CD4-positive, alpha-beta T cell (primary cell): ENCODE data around the gene LRP8. TPM values are rescaled to one million over a fixed set of nuclear protein-coding genes. Genes with fewer than 3 reads are reported as not detected.

Experiments
- ATAC-seq: fragments of 200-7000 bp; cut with Tn5 transposase; one replicate; pipeline ENCODE4 v1.10.0; 2022; ENCODE audit warnings: mild to moderate bottlenecking; ENCODE audit not compliant: poor library complexity
- CTCF ChIA-PET: fragments of 350-600 bp; sonication (Branson Sonifier 250); formaldehyde crosslinking; loops from one replicate; lab custom pipeline; 2021; ENCODE audit warnings: antibody characterized with exemption, inconsistent platforms; lab: Charles Lee
- POLR2A ChIA-PET: fragments of 350-600 bp; sonication (Branson Sonifier 250); formaldehyde crosslinking; loops from one replicate; lab custom pipeline; 2021; ENCODE audit warnings: antibody characterized with exemption, inconsistent platforms; lab: Charles Lee
- DNase-seq, 14 experiments: peaks; one replicate each; pipeline ENCODE4 v3.0.0-alpha.2; 2013 to 2020; ENCODE audit warnings: mixed read lengths in 2 of 14
- H3K27ac ChIP-seq, 2 donors: one replicate each; pipeline versions ENCODE4 v1.5.1 to v1.7.0; 2013; ENCODE audit warnings: low read length in 2 of 2, low read depth in 1 of 2, mild to moderate bottlenecking in 1 of 2
- H3K27me3 ChIP-seq, 2 experiments: 1 replicate in 1 of 2; 2 replicates in 1 of 2; pipeline versions ENCODE4 v1.6.1 to v1.7.0; 2013; ENCODE audit warnings: low read length in 2 of 2, control low read depth in 1 of 2, mild to moderate bottlenecking in 1 of 2, moderate library complexity in 1 of 2; ENCODE audit not compliant: insufficient read depth in 2 of 2, control insufficient read depth in 1 of 2
- H3K36me3 ChIP-seq: one replicate; pipeline ENCODE4 v1.6.1; 2013; ENCODE audit warnings: low read length, control low read depth; ENCODE audit not compliant: insufficient read depth
- H3K4me1 ChIP-seq: one replicate; pipeline ENCODE4 v1.6.1; 2013; ENCODE audit warnings: low read length, control low read depth; ENCODE audit not compliant: insufficient read depth
- H3K4me3 ChIP-seq: one replicate; pipeline ENCODE4 v1.5.1; 2013; ENCODE audit warnings: mild to moderate bottlenecking, low read length, moderate library complexity
- H3K9me3 ChIP-seq, 2 experiments: 1 replicate in 1 of 2; 2 replicates in 1 of 2; pipeline versions ENCODE4 v1.6.1 to v1.7.0; 2013; ENCODE audit warnings: low read length in 2 of 2, mild to moderate bottlenecking in 2 of 2, control low read depth in 1 of 2, moderate library complexity in 1 of 2; ENCODE audit not compliant: control insufficient read depth in 1 of 2, insufficient read depth in 1 of 2
- H3K27ac Mint-ChIP-seq: one replicate; pipeline ENCODE4 v1.8.0; 2020; ENCODE audit warnings: mixed read lengths
- H3K27me3 Mint-ChIP-seq: one replicate; pipeline ENCODE4 v1.8.0; 2021; ENCODE audit warnings: mixed read lengths
- H3K36me3 Mint-ChIP-seq: one replicate; pipeline ENCODE4 v1.8.0; 2021; ENCODE audit warnings: low read depth, mixed read lengths
- H3K4me1 Mint-ChIP-seq: one replicate; pipeline ENCODE4 v1.8.0; 2021; ENCODE audit warnings: low read depth, mixed read lengths
- H3K4me3 Mint-ChIP-seq: one replicate; pipeline ENCODE4 v1.8.0; 2020; ENCODE audit warnings: mild to moderate bottlenecking, mixed read lengths
- H3K9me3 Mint-ChIP-seq: one replicate; pipeline ENCODE4 v1.8.0; 2020; ENCODE audit warnings: mixed read lengths
- CTCF ChIP-seq: fragments of 200-600 bp; IDR thresholded peaks from one replicate; pipeline ENCODE4 v1.8.0; 2022; ENCODE audit warnings: antibody characterized with exemption, mild to moderate bottlenecking
- intact Hi-C, 2 experiments: fragments of 100-400 bp; cut with DNase I in 1 of 2; cut with micrococcal nuclease in 1 of 2; formaldehyde crosslinking; loops; one replicate each; pipeline versions ENCODE4 v1.15.1 to v1.9.0; 2023 to 2025; cut with DNase I, micrococcal nuclease
- total RNA-seq, 174 experiments: library from RNA in 2 of 174; stranded (reverse) in 2 of 174; gene quantifications; one replicate each; pipeline ENCODE4 v1.2.3 and lab custom pipeline; 2021 to 2026

LRP8 gene
- total RNA-seq, 2 experiments from 2014 or later: 8.1 to 11.5 TPM

GRCh38 chr1:53244141-53244540, 83.7 kb downstream of the LRP8 start:
- no peaks in the 10 kb centered on the region for H3K27me3 Mint-ChIP-seq
- no peak for TF ChIP-seq CTCF
- no peak overlapping the region for H3K27ac Mint-ChIP-seq
- H3K9me3 Mint-ChIP-seq: no peaks in the 10 kb centered on the region
- no peak overlapping the region for H3K4me3 Mint-ChIP-seq
- Histone ChIP-seq H3K4me1 (peaks cover under 1% of the 10 kb centered on the region), H3K27ac (no peak overlapping the region), H3K27me3 (no peaks in the 10 kb centered on the region), H3K36me3 (no peaks in the 10 kb centered on the region), H3K9me3 (no peaks in the 10 kb centered on the region), H3K4me3 (no peak overlapping the region)
- POLR2A ChIA-PET: no interaction called here
- ATAC-seq (no peak), DNase-seq (no peak)
- intact Hi-C loops: loop anchor here in 1 of 2 experiments (5.0 kb wide), 1 partner anchor 593 kb away; the partner anchor contains the start of gene NDC1
- peaks cover under 1% of the 10 kb centered on the region for H3K36me3 Mint-ChIP-seq
- CTCF ChIA-PET: no interaction called here
- H3K4me1 Mint-ChIP-seq: peaks cover 1% of the 10 kb centered on the region

GRCh38 chr1:53242381-53242780, 85.5 kb downstream of the LRP8 start:
- ATAC-seq (no peak), DNase-seq (no peak)
- ChIA-PET CTCF (no interaction called here), POLR2A (no interaction called here)
- Histone ChIP-seq H3K27me3 (no peaks in the 10 kb centered on the region), H3K4me3 (no peak overlapping the region), H3K4me1 (peaks cover 14% of the 10 kb centered on the region), H3K36me3 (no peaks in the 10 kb centered on the region), H3K9me3 (no peaks in the 10 kb centered on the region), H3K27ac (no peak overlapping the region)
- Mint-ChIP-seq H3K4me1 (peaks cover 19% of the 10 kb centered on the region), H3K27me3 (no peaks in the 10 kb centered on the region), H3K27ac (no peak overlapping the region), H3K36me3 (peaks cover 16% of the 10 kb centered on the region), H3K9me3 (no peaks in the 10 kb centered on the region), H3K4me3 (no peak overlapping the region)
- TF ChIP-seq CTCF: no peak
- intact Hi-C loops: loop anchor here in 1 of 2 experiments (5.0 kb wide), 1 partner anchor 595 kb away; the partner anchor contains the start of gene NDC1

- no peaks in the 10 kb centered on the region for H3K9me3 ChIP-seq
- no peaks in the 10 kb centered on the region for H3K36me3 ChIP-seq
- ChIA-PET POLR2A (no interaction called here), CTCF (no interaction called here)
- H3K36me3 Mint-ChIP-seq: peaks cover 16% of the 10 kb centered on the region
- intact Hi-C loops: loop anchor here in 1 of 2 experiments (5.0 kb wide), 1 partner anchor 595 kb away; the partner anchor contains the start of gene NDC1
- ATAC-seq: no peak
- H3K4me1 Mint-ChIP-seq: peaks cover 22% of the 10 kb centered on the region
- H3K4me3 Mint-ChIP-seq: no peak overlapping the region
- no peak for TF ChIP-seq CTCF
- no peak overlapping the region for H3K27ac ChIP-seq
- no peaks in the 10 kb centered on the region for H3K27me3 Mint-ChIP-seq
- DNase-seq: no peak
- no peaks in the 10 kb centered on the region for H3K9me3 Mint-ChIP-seq
- peaks cover 20% of the 10 kb centered on the region for H3K4me1 ChIP-seq
- no peaks in the 10 kb centered on the region for H3K27me3 ChIP-seq
- no peak overlapping the region for H3K4me3 ChIP-seq
- no peak overlapping the region for H3K27ac Mint-ChIP-seq
Observed at GRCh38 chr1:53241828-53242227, 86.0 kb downstream of the LRP8 start.
